Measurements from ENCODE around the gene CHEK1.

The CHEK1 gene

DNA sequence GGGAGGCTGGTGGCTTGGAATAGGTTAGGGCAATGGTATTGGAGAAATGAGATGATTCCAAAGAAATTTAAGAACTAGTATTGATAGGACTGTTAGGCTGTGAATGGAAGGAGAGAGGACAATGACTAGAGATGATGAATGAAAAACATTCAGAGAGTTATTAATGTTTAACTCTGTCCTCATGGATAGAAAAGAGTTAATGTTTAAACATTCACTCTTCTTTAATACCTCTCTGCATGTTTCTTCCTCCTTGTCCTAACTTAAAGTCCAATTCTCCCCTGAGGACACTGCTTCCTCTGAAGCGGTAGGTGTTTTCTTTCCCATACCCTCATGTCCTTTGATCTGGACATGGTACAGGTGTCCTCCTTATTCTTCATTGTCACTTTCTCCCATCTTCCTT is 13.4 kb downstream of the CHEK1 start:
- TF ChIP-seq TAF1 (IDR thresholded peaks at IDR 0.05; ENCODE audit: borderline replicate concordance, insufficient read depth, low read length) (no peak), SIN3A (IDR thresholded peaks at IDR 0.05; ENCODE audit: borderline replicate concordance, insufficient read depth, low read length) (no peak), FOXP2 (optimal IDR thresholded peaks at IDR 0.05; ENCODE audit: borderline replicate concordance, extremely low read depth, extremely low read length, insufficient read depth) (no peak)
- TF ChIP-seq, protein P1, sequence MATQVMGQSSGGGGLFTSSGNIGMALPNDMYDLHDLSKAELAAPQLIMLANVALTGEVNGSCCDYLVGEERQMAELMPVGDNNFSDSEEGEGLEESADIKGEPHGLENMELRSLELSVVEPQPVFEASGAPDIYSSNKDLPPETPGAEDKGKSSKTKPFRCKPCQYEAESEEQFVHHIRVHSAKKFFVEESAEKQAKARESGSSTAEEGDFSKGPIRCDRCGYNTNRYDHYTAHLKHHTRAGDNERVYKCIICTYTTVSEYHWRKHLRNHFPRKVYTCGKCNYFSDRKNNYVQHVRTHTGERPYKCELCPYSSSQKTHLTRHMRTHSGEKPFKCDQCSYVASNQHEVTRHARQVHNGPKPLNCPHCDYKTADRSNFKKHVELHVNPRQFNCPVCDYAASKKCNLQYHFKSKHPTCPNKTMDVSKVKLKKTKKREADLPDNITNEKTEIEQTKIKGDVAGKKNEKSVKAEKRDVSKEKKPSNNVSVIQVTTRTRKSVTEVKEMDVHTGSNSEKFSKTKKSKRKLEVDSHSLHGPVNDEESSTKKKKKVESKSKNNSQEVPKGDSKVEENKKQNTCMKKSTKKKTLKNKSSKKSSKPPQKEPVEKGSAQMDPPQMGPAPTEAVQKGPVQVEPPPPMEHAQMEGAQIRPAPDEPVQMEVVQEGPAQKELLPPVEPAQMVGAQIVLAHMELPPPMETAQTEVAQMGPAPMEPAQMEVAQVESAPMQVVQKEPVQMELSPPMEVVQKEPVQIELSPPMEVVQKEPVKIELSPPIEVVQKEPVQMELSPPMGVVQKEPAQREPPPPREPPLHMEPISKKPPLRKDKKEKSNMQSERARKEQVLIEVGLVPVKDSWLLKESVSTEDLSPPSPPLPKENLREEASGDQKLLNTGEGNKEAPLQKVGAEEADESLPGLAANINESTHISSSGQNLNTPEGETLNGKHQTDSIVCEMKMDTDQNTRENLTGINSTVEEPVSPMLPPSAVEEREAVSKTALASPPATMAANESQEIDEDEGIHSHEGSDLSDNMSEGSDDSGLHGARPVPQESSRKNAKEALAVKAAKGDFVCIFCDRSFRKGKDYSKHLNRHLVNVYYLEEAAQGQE (IDR thresholded peaks at IDR 0.05; ENCODE audit: insufficient read depth in 1 of 2, low read depth in 2 of 2, low read length in 2 of 2), result no peak

DNA sequence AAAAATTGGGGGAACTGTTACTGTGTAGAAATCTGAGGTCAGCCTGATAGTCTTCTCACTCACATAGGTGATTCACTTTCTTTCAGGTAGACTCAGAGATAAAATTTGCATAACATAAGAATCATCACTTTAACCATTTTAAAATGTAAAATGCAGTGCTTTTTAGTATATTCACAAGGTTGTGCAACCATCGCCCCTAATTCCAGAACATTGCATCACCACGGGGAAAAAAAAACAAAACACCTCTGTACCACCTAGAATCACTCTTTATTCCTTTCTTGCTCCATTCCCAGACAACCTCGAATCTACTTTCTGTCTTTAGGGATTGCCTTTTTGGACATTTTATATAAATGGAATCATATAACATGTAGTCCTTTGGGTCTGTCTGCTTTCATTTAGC is 20.9 kb downstream of the CHEK1 start:
- no peak for TF ChIP-seq POLR2AphosphoS5 (IDR thresholded peaks at IDR 0.05; ENCODE audit: low read depth, low read length)
- no peak for TF ChIP-seq FOXP2 (optimal IDR thresholded peaks at IDR 0.05; ENCODE audit: borderline replicate concordance, extremely low read depth, extremely low read length, insufficient read depth)
- TF ChIP-seq, protein P1 (IDR thresholded peaks at IDR 0.05; ENCODE audit: insufficient read depth in 1 of 2, low read depth in 2 of 2, low read length in 2 of 2), result no peak
- no peak for TF ChIP-seq SIN3A (IDR thresholded peaks at IDR 0.05; ENCODE audit: borderline replicate concordance, insufficient read depth, low read length)
- no peak for TF ChIP-seq TAF1 (IDR thresholded peaks at IDR 0.05; ENCODE audit: borderline replicate concordance, insufficient read depth, low read length)

GRCh38 chr11:125649465-125650166 is 24.7 kb downstream of the CHEK1 start:
- TF ChIP-seq, protein P1 (IDR thresholded peaks at IDR 0.05; ENCODE audit: insufficient read depth in 1 of 2, low read depth in 2 of 2, low read length in 2 of 2), result no peak
- TF ChIP-seq SIN3A (IDR thresholded peaks at IDR 0.05; ENCODE audit: borderline replicate concordance, insufficient read depth, low read length) (no peak), TAF1 (IDR thresholded peaks at IDR 0.05; ENCODE audit: borderline replicate concordance, insufficient read depth, low read length) (no peak), POLR2AphosphoS5 (IDR thresholded peaks at IDR 0.05; ENCODE audit: low read depth, low read length) (no peak), FOXP2 (optimal IDR thresholded peaks at IDR 0.05; ENCODE audit: borderline replicate concordance, extremely low read depth, extremely low read length, insufficient read depth) (no peak)

DNA sequence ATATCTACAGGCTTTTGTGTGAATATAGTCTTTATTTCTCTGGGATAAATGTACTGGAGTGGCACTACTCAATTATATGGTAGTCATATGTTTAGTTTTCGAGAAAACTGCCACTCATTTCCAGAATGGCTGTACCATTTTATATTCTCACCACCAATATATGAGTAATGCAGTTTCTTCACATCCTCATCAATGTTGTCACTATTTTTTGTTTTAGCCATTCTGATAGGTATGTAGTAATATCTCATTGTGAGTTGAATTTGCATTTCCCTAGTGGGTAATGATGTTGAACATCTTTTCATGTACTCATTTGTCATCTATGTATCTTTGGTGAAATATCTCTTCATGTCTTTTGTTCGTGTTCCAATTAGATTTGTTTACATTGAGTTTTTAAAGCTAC is 37.7 kb downstream of the CHEK1 start:
- TF ChIP-seq, protein P1 (IDR thresholded peaks at IDR 0.05; ENCODE audit: insufficient read depth in 1 of 2, low read depth in 2 of 2, low read length in 2 of 2), result no peak
- TF ChIP-seq SIN3A (IDR thresholded peaks at IDR 0.05; ENCODE audit: borderline replicate concordance, insufficient read depth, low read length) (no peak), FOXP2 (optimal IDR thresholded peaks at IDR 0.05; ENCODE audit: borderline replicate concordance, extremely low read depth, extremely low read length, insufficient read depth) (no peak), TAF1 (IDR thresholded peaks at IDR 0.05; ENCODE audit: borderline replicate concordance, insufficient read depth, low read length) (no peak), POLR2AphosphoS5 (IDR thresholded peaks at IDR 0.05; ENCODE audit: low read depth, low read length) (no peak)
